HG03196 (cell line): ENCODE measurements around the gene RBM34.
"Not testable (repeated sequence)": the region's sequence is repeated elsewhere in the genome, so short reads cannot be mapped to it uniquely, and the experiment has no call there.

ENCODE experiments used
- ATAC-seq: cut with Tn5 transposase; IDR thresholded peaks from one replicate; pipeline ENCODE4 v1.9.1; 2021; ENCODE audit not compliant: unreplicated experiment

Gene RBM34, protein sequence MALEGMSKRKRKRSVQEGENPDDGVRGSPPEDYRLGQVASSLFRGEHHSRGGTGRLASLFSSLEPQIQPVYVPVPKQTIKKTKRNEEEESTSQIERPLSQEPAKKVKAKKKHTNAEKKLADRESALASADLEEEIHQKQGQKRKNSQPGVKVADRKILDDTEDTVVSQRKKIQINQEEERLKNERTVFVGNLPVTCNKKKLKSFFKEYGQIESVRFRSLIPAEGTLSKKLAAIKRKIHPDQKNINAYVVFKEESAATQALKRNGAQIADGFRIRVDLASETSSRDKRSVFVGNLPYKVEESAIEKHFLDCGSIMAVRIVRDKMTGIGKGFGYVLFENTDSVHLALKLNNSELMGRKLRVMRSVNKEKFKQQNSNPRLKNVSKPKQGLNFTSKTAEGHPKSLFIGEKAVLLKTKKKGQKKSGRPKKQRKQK

DNA sequence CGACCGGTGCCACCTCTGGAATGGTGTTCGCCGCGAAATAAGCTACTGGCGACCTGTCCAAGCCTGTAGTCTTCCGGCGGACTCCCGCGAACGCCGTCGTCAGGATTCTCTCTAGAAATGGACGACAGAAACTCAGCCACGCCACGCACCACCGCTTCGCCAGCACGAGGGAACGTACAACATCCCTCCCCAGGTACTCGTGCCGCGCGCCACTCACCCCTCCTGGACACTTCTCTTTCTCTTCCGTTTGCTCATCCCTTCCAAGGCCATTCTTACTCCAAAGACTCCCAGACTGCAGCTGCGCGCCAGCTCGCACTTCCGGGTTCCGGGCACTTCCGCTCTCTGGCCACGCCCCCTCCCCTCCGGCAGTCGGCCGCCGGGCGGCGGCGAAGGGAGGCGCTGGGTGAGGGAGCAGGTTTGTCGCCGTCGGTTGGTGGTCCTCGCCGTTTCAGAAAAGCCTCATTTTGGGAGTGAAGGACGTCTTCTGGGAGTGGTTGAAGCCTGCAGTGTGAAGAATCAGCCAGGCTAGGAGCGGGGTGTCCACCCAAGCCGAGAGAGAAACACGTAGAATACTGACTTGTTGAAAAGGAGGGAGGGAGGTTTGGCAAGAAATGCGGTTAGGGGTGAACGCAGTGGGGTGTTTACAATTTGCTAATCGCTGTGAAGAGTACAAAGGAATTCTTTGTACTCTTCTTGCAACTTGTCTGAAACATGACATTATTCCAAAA is at the start of gene RBM34:
RBM34 (minus strand) TSS at position 294 of the 728 bp plus-strand sequence; CDS start at position 270, 24 bp downstream.
- ATAC-seq, result peak; percentile 91

DNA sequence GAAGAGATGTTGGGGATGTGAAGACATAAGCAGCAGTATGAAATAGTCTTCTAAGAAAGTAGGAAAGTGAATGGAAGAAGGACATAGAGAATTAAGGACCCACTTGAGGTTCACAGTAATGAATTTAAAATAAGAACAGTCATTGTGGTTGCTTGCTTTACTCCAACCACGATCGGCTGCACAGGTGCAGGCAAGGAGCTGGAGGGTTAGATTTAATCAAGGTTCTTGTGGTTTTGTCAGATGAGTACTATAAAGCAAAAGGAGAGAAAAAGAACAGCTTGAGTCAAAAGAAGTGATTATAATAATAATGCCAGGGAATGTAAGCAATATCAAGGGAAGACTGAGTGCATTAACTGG is 46.1 kb upstream of the RBM34 start:
- ATAC-seq, result no peak

DNA sequence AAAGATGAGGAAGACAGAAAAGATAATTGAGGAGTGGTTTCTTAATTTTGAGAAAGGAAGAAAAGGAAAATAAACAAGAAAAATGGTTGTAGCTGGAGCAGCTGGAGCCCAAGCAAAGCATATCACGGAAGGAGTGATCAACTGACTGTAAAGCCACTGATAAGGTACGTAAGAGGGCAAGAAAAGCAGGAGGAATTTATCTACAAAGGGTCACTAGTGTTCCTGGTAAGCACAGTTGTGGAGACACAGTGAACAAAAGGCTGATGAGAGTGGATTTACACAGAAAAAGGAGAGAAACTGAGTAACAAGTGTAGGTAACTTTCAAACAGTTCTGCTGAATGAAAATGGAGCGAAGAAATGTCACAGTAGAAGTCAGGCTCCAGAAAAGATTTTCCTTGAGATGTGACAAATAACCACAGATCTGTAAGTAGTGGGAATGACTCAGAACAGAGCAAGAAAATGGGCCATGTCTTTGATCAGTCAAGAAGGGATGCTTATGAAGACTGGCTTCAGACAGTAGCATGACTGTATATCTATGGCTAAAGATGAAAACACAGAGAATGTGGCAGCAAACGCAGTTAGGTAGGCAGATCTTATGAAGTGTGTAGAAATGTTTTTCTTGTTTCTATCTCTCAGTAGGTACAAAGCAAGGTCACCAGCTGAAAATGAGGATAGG is 45.6 kb upstream of the RBM34 start:
- ATAC-seq, result no peak

DNA sequence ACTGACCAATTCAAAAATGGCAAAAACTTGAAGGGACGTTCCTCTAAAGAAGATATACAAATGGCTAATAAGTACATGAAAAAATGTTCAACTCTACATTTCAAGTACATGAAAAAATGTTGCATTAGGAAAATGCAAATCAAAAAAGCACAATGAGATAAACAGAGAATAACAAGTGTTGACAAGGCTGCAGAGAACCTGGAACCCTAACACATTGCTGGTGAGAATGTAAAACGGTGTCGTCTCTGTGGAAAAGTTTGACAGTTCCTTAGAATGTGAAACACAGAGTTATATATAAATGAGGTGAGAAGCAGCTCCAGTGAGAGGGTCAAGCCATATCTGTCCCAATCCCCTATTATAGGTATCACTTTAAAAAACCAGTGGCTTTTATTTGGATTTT is 44.6 kb upstream of the RBM34 start:
- no peak for ATAC-seq

DNA sequence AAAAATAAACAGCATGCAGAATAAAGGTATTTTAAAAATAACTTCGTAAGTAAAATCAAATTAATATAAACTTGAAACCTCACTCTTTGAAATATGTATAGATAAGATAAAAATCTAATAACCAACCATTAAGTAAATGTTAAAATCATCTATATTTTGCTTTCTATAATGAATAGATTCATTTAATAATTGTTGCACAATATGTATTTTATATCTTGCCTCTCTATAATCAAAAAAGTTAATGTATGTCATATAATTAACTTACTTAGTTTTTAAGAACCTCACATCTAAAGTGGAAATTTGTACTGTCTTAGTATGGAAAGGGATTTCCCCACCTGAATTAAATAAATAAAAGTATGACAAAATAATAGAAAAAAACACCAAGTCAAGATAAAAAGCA is 42.4 kb upstream of the RBM34 start:
- ATAC-seq, result no peak

DNA sequence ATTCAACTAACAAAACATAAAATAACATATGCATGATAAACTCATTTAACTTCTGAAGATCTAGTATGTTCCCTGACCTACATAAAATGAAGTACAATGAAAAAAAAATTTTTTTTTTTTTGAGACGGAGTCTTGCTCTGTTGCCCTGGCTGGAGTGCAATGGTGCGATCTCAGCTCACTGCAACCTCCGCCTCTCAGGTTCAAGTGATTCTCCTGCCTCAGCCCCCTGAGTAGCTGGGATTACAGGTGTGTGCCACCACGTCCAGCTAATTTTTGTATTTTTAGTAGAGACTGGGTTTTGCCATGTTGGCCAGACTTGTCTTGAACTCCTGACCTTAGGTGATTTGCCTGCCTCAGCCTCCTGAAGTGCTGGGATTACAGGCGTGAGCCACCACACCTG is 41.4 kb upstream of the RBM34 start:
- not testable (repeated sequence) for ATAC-seq

DNA sequence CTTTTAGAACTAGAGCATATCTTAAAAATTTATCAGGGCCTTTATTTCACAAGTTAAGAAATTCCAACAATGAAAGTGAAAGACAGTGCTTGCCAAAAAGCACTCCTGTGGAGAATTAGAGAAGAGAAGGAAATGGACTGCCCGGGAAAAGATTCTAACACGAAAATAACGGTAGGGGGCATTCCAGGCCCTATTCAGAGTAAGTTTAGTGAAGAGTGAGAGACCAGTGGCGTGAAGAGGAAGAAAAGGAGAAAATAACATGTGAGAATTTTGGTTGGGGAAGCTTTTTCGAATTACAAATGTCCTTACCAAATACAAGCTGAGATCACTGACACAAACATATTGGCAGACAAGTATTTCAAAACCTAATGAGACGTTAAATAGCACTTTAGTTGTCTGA is 38.4 kb upstream of the RBM34 start:
- no peak for ATAC-seq

DNA sequence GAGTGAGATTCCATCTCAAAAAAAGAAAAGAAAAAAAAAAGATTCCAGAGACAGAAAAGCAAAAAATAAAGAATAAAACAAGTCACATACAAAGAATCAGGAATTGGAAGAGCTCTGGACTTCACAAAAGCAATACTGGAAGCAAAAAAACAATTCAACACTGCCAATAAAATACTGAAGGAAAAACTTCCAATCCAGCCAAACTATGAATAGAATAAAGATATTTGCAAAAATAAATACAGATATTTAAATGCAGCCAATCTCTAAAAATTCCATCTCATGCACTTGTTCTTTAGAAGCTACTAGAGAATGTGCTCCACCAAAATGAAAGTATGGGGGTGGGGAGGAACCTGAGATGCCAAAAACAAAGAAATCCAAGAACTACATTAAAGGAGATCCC is 29.4 kb upstream of the RBM34 start:
- ATAC-seq, result no peak

DNA sequence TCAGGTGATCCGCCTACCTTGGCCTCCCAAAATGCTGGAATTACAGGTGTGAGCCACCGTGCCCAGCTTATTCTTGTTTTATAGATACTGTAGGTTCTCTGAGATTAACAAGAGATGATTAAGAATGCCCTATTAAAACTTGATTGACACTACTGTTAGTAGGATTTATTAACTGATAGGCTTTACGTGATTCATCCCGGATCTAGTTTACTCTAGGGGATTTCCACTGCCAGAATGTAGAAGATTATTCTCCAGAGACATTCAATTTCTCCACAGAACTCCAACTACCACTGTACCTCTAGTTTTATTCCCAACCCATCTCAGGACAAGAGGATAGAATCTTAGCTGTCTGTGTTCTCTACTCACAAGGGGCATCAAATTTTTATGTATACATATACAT is 26.3 kb upstream of the RBM34 start:
- ATAC-seq, result no peak

DNA sequence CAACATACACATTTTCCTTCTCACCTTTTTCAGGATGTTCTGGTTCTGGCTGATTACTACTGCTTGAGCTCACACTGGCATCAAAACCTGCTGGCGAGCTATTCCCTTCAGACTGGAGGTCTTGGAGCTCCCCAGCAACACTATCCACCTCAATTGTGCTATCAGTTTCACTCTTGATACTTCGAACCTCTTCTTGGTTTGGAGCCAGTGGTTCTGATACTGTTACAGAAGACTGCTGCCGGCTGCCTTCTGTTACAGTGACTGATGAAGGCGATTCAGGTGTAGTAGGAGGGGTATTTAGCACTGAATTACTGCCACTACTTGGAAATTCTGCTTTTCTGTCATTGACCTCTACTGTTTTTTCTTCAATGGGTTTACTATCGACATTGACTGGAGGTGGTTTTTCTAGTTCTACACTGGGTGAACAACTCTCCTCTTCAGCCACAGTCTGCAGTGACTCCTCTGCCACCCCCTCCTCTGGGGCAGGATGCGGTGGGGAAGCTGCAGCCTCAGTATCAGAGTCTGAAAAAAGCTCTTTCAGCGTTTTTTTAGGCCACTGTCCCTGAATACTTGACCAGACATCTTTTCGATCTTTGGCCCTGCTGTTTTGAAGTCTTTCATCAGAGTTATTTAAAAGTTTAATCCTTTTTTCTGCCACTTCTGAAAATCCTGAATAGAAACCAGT is 20.7 kb upstream of the RBM34 start:
- ATAC-seq, result no peak

DNA sequence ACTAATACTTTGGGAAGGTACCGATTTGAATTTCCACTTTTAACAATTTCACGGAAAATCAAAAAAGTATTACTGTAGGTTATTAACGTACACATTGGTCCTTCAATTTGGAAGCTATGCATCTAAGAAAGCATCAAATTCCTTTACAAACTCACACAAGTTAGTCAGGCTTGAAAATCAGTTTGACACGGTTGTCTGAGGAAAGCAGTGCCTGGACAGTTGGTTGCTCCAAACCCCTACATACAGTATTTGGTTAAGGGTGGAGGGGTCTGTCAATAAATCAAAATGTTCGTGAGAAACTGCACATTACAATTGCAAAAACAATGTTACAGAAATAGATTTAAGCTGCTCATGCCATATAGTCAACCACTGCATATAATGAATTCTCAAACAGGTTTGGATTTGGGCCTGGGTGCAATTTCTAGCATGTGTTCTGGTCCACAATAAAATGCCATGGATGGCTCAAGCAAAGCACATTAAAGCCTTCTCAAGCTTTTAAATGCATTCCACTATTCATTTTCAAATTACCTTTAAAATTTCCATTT is 19.9 kb upstream of the RBM34 start:
- no peak for ATAC-seq

DNA sequence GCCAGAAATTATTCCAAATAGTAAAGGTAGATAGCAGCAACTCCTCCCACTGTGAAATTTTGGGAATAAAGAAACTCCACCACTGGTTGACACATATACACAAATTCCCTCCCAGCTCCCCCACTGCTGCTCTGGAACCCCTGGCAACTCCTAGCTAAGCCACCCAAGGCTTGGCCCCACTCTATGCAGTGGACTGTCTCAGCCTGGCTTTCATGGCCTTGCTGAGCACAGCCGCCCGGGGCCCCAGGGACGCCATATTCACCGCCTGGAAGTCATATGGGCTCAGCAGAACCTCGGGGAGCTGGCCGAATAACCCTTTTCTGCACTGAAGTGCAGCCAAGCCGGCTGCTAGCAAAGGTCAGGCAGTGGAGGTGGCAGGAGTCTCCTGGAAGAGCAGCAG is 15.4 kb upstream of the RBM34 start:
- no peak for ATAC-seq

DNA sequence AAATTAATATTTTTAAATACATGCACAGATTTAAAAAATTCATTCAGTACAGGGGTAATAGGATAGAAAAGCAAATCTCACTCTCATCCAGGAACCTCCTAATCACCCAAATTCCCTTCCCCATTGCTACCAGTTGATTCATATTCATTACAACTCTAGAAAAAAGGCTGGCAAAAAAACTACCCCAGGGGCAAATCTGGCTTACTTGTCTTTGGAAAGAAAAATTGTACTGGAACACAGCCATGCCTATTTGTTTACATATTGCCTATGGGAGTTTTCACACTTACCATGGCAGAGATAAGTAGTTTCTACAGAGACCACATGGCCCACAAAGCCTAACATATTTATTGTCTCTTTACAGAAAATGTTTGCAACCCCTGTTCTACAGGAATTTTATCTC is 8.9 kb upstream of the RBM34 start:
- no peak for ATAC-seq

DNA sequence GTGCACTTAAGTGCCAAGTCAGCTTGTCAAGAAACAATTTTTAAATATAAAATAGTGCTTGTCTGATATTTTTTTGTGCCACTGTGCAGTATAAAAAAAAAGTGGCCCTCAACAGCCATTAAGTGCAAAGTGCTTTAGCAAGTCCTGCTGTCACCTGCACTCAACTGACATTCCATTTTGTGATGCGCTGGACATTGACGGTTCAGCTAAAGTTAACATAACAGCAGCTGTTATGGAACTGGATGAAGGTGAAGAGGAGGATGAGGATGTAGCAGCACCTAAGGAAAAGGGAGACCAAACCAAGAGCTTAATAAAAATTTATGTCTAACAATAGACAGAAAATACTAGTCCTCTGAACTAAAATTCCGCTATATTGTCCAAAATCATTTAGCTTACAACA is 7.3 kb upstream of the RBM34 start:
- no peak for ATAC-seq

DNA sequence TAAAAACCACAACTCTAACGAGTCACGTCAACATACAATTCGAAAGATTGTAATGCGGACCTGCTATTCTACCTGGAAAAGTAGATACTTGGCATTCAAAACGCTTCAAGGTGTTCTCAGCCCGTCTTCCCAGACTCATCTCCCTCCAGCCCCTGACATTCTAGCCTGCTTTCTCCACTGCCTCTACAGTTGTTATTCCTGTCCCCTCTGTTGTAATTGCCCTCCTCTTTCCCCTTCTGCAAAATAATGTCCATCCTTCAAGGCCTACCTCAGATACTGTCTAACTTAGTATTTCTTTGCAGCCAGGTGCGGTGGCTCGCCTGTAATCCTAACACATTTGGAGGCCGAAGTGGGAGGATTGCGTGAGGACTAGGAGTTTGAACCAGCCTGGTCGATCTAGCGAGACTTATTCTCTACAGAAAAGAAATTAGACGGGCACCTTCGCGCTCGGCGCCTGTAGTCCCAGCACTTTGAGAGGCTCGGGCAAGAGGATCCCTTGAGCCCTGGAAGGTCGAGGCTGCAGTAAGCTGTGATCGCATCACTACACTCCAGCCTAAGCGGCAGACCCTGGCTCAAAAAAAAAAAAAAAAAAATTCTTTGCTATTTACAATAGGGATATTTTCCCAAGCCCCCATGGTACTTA is 756 bp upstream of the RBM34 start:
- ATAC-seq, result no peak

DNA sequence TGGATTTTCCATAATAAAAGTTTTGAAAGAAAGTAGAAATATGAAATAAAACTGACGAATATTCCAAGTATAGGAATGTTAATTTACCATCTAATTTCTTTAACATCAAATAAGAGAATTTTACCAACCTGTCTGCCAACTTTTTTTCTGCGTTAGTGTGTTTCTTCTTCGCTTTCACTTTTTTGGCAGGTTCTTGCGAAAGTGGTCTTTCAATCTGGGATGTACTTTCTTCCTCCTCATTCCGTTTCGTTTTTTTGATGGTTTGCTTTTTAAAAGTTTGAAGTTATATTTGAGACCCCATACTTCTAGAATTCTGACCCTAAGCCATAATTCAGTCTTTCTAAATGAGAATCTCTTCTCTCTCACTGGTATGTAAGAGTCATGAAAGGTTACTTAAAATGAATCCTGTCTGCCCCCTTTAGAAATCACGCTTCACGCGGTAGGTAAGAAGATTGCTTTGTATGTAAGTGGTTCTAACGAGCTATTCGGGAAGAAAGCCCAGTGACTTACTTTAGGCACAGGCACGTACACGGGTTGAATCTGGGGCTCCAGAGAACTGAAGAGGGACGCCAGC is 580 bp downstream of the RBM34 start:
- peak; percentile 22 for ATAC-seq

DNA sequence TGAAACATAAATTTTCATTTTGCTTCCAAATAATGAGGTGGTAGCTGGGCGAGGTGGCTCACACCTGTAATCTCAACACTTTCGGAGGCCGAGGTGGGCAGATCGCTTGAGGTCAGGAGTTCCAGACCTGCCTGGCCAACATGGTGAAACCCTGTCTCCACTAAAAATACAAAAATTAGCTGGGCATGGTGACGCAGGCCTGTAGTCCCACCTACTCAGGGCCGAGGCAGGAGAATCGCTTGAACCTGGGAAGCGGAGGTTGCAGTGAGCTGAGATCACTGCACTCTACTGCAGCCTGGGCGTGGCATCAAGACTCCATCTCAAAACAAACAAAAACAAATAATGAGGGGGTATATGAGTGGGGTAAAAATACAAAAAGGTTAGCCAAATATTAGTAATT is 1.1 kb downstream of the RBM34 start:
- ATAC-seq, result not testable (repeated sequence)

DNA sequence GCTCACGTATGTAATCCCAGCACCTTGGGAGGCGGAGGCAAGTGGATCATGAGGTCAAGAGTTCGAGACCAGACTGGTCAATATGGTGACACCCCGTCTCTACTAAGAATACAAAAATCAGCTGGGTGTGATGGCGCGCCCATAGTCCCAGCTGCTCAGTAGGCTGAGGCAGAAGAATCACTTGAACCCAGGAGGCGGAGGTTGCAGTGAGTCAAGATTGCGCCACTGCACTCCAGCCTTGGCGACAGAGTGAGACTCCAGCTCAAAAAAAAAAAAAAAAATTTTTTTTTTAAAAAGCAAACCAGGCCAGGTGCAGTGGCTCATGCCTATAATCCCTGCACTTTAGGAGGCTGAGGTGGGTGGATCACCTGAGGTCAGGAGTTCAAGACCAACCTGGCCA is 1.8 kb downstream of the RBM34 start:
- ATAC-seq, result not testable (repeated sequence)

DNA sequence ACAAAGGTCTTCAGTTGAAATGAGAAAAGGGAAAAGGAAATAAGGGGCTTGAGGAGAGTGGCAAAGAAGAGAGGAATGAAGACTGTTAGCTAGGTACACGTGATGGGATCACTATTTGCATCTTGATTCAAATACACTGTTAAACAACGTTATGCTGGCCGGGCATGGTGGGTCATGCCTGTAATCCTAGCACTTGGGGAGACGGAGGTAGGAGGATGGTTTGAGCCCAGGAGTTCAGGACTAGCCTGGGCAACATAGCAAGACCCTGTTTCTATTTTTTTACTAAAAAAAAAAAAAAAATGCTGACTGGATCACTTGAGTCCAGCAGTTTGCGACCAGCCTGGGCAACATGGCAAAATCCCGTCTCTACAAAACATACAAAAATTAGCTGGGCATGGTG is 2.4 kb downstream of the RBM34 start:
- no peak for ATAC-seq

DNA sequence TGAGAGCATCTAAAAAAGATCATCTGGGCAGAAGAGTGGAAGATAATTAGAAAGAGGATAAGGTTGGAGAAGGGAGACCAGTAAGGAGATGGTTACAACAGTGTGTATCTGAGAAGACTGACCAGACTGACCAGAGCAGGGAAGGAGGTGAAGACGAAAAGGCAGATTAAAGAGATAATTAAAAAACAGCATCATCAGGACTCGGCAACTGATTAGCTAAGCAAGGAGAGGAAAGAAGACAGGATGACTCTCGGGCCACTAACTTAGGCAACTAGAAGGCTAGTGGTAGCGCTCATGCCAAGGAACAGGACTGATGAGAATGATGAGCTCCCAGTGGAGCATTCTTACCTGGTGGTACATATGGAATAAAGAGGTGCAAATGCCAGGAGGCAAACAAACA is 3.9 kb downstream of the RBM34 start:
- no peak for ATAC-seq
